A172 (cell line): ENCODE measurements around the gene RDH12. TPM values are rescaled to one million over a fixed set of nuclear protein-coding genes. Genes with fewer than 3 reads are reported as not detected.
"Not testable (repeated sequence)": the region's sequence is repeated elsewhere in the genome, so short reads cannot be mapped to it uniquely, and the experiment has no call there.

Experiments used
- DNase-seq: peaks from one replicate; pipeline ENCODE4 v3.0.0-alpha.2; 2015; ENCODE audit warnings: low spot score
- total RNA-seq: library from RNA; depleted of rRNA; stranded (reverse); fragments of >200 nt; shearing (Covaris generic); gene quantifications from 2 replicates; pipeline ENCODE4 v1.2.3, GENCODE V29; 2014; rRNA removed

Gene RDH12
- 0.17 TPM in 1 of 2 replicates, not detected in the other for total RNA-seq

- DNase-seq: not testable (repeated sequence)
Measured at GRCh38 chr14:67701492-67701891, at the start of gene RDH12. Gene RDH12, plus strand, starts transcription at chr14:67701886. Its CDS starts 20,757 bp downstream, at chr14:67722643.

- no peak for DNase-seq
Measured at GRCh38 chr14:67652189-67652588, 49.5 kb upstream of the RDH12 start.

- DNase-seq: no peak
Measured at GRCh38 chr14:67653651-67654280, 47.9 kb upstream of the RDH12 start.

GRCh38 chr14:67663633-67664032, 38.1 kb upstream of the RDH12 start:
- DNase-seq: no peak

- no peak for DNase-seq
Measured at GRCh38 chr14:67665868-67666267, 35.8 kb upstream of the RDH12 start.

GRCh38 chr14:67666750-67667449, 34.8 kb upstream of the RDH12 start:
- DNase-seq: peak; percentile 19

- no peak for DNase-seq
Measured at GRCh38 chr14:67668559-67668958, 33.1 kb upstream of the RDH12 start.

- DNase-seq: no peak
Measured at GRCh38 chr14:67673451-67673850, 28.2 kb upstream of the RDH12 start.

- peak; percentile 38 for DNase-seq
Measured at GRCh38 chr14:67674139-67674479, 27.6 kb upstream of the RDH12 start.

GRCh38 chr14:67674480-67675218, 27.0 kb upstream of the RDH12 start, which contains the start of gene VTI1B:
Gene VTI1B, minus strand, starts transcription at chr14:67674632. Its CDS starts 143 bp downstream, at chr14:67674489.
- DNase-seq: peak; percentile 35

- no peak for DNase-seq
Measured at GRCh38 chr14:67675219-67675582, 26.5 kb upstream of the RDH12 start.

GRCh38 chr14:67679006-67679405, 22.7 kb upstream of the RDH12 start:
- no peak for DNase-seq

GRCh38 chr14:67680121-67680602, 21.5 kb upstream of the RDH12 start:
- peak; percentile 82 for DNase-seq

- DNase-seq: no peak
Measured at GRCh38 chr14:67680941-67681340, 20.7 kb upstream of the RDH12 start.

- no peak for DNase-seq
Measured at GRCh38 chr14:67683842-67684241, 17.8 kb upstream of the RDH12 start.

GRCh38 chr14:67690011-67690410, 11.7 kb upstream of the RDH12 start:
- DNase-seq: no peak

- peak; percentile 89 for DNase-seq
Measured at GRCh38 chr14:67694791-67695393, 6.8 kb upstream of the RDH12 start.

- peak; percentile 77 for DNase-seq
Measured at GRCh38 chr14:67695394-67695949, 6.2 kb upstream of the RDH12 start, which contains the start of gene RDH11. Gene RDH11, minus strand, starts transcription at chr14:67695764. Its CDS starts 61 bp downstream, at chr14:67695703.

GRCh38 chr14:67697006-67697405, 4.7 kb upstream of the RDH12 start:
- DNase-seq: no peak

- no peak for DNase-seq
Measured at GRCh38 chr14:67698179-67698578, 3.5 kb upstream of the RDH12 start.

- DNase-seq: no peak
Measured at GRCh38 chr14:67703997-67704396, 2.3 kb downstream of the RDH12 start.
